ENCODE results near the gene AKAP11.
"Not testable (repeated sequence)": the region's sequence is repeated elsewhere in the genome, so short reads cannot be mapped to it uniquely, and the experiment has no call there.

DNA sequence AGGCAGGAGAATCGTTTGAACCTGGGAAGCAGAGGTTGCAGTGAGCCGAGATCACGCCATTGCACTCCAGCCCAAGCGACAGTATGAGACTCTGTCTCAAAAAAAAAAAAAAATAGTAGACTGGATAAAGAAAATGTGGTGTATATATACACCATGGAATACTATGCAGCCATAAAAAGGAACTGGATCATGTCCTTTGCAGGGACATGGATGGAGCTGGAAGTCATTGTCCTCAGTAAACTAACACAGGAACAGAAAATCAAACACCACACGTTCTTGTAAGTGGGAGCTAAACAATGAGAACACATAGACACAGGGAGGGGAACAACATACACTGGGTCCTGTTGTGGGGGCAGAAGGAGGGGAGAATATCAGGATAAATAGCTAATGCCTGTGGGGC, 45.2 kb upstream of the AKAP11 start:
- TF ChIP-seq EP300 (IDR thresholded peaks at IDR 0.05; ENCODE audit: low read depth); POLR2A (IDR thresholded peaks at IDR 0.05): not testable (repeated sequence)

Measured in transverse colon (tissue), 1 donor.